Muscle of back (tissue), 13 donors: ENCODE results near the gene LMO3. TPM values are rescaled to one million over a fixed set of nuclear protein-coding genes. Genes with fewer than 3 reads are reported as not detected.

ENCODE experiments used
- DNase-seq, 3 donors: peaks; one replicate each; pipeline versions ENCODE4 v3.0.0 to v3.0.0-alpha.2; 2013
- long read RNA-seq, 9 donors: transcript quantifications; one replicate each; lab custom pipeline, GENCODE V29; 2026
- polyA plus RNA-seq, 10 donors: library from polyadenylated mRNA; unstranded; fragments of 120-200 nt; gene quantifications; one replicate each; pipeline ENCODE4 v1.2.1, GENCODE V29; 2013; ENCODE audit not compliant: insufficient read length in 10 of 10

Gene LMO3
- 1 to 10 TPM in 9 of 10 donors, under 1 TPM in 1; 0.61 to 4.0 (median 1.5) TPM for polyA plus RNA-seq
- long read RNA-seq, donor 1: 0 reads
- long read RNA-seq, donor 2: 0 reads
- long read RNA-seq, donor 3: 0 reads
- long read RNA-seq, donor 4: 0 reads
- long read RNA-seq, donor 5, partial matches to known transcripts: 0 of 1 reads
- long read RNA-seq, donor 5, other reads (novel, unspliced or antisense): 0 of 1 reads
- long read RNA-seq, donor 6, partial matches to known transcripts: 0 of 1 reads
- long read RNA-seq, donor 6, other reads (novel, unspliced or antisense): 0 of 1 reads
- long read RNA-seq, donor 7, partial matches to known transcripts: 0 of 1 reads
- long read RNA-seq, donor 7, other reads (novel, unspliced or antisense): 0 of 1 reads
- long read RNA-seq, donor 8: 0 reads
- long read RNA-seq, donor 9: 0 reads

GRCh38 chr12:16606117-16606200 lies at the start of gene LMO3:
TSS of gene LMO3 (minus strand) at chr12:16606162. CDS start at chr12:16600860, 5,302 bp downstream.
- no peak for DNase-seq

GRCh38 chr12:16636435-16637055 lies 30.6 kb upstream of the LMO3 start:
- no peak for DNase-seq

- no peak for DNase-seq
These were observed 28.8 kb upstream of the LMO3 start for GRCh38 chr12:16634786-16635185.

GRCh38 chr12:16626991-16627390 lies 21.0 kb upstream of the LMO3 start:
- no peak for DNase-seq

GRCh38 chr12:16622338-16622737 lies 16.4 kb upstream of the LMO3 start:
- no peak for DNase-seq

GRCh38 chr12:16619537-16619936 lies 13.6 kb upstream of the LMO3 start:
- no peak for DNase-seq

GRCh38 chr12:16618256-16618655 lies 12.3 kb upstream of the LMO3 start:
- no peak for DNase-seq

GRCh38 chr12:16613199-16613598 lies 7.2 kb upstream of the LMO3 start:
- no peak for DNase-seq

GRCh38 chr12:16612647-16613046 lies 6.7 kb upstream of the LMO3 start:
- DNase-seq: no peak

- DNase-seq: no peak
These were observed 5.2 kb upstream of the LMO3 start for GRCh38 chr12:16611146-16611545.

- no peak for DNase-seq
These were observed 4.8 kb upstream of the LMO3 start for GRCh38 chr12:16610743-16611142.

GRCh38 chr12:16610001-16610585 lies 4.1 kb upstream of the LMO3 start:
- DNase-seq: no peak

GRCh38 chr12:16608946-16609539 lies 3.1 kb upstream of the LMO3 start:
- peak in 1 of 3 donors; percentile 35 for DNase-seq

- no peak for DNase-seq
These were observed 2.2 kb upstream of the LMO3 start for GRCh38 chr12:16607906-16608775.

GRCh38 chr12:16606991-16607390 lies 1.0 kb upstream of the LMO3 start:
- DNase-seq: peak in 1 of 3 donors; percentile 28

GRCh38 chr12:16606201-16606849 lies 363 bp upstream of the LMO3 start:
- peak; percentile 16 to 79 (median 49) for DNase-seq

- DNase-seq: peak in 2 of 3 donors; percentile 30 to 58
These were observed 283 bp downstream of the LMO3 start for GRCh38 chr12:16605642-16606116.

GRCh38 chr12:16604596-16605252 lies 1.2 kb downstream of the LMO3 start:
- DNase-seq: peak in 1 of 3 donors; percentile 47

GRCh38 chr12:16603916-16604575 lies 1.9 kb downstream of the LMO3 start:
- no peak for DNase-seq

GRCh38 chr12:16603260-16603915 lies 2.6 kb downstream of the LMO3 start:
- DNase-seq: no peak
